ENCODE data around the gene NCK2.

Gene NCK2

GRCh38 chr2:105812180-105813044 is 67.7 kb downstream of the NCK2 start:
- no peak for DNase-seq (ENCODE audit: low read depth, low spot score)

- no peak for DNase-seq (ENCODE audit: low read depth, low spot score)
These were observed 68.3 kb downstream of the NCK2 start for GRCh38 chr2:105813045-105813315.

GRCh38 chr2:105813405-105813804 is 68.7 kb downstream of the NCK2 start:
- no peak for DNase-seq (ENCODE audit: low read depth, low spot score)

DNA sequence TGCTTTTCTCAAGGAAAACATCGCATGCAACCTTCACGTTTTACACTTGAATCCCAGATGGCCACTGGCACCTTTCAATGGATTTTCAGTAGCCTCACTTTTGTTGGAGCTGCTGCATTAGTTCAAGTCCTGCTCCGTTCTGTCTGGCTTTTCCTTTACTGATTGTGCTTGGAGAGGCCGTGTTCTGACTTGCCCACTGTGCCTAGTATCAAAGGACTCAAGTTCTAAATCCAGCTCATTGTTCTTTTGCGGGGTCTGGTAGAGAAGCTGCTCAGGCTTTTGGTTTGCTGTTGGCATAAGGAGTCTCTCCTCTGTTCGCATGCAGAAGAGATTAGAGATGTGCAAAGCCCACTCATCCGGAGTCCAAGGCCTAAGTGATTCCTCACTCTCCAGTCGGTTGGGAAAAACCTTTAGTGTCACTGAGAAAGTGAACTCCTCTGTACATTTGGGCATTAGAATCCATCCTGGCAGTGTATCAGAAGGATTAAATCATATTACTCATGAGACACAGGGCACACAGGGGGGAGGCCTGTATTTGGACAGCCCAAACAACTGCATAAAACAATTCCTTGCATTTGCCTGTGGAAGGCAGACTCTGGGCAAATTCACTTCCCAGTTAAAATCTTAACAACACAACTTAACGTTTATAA is 69.7 kb downstream of the NCK2 start:
- DNase-seq (ENCODE audit: low read depth, low spot score), result no peak

DNA sequence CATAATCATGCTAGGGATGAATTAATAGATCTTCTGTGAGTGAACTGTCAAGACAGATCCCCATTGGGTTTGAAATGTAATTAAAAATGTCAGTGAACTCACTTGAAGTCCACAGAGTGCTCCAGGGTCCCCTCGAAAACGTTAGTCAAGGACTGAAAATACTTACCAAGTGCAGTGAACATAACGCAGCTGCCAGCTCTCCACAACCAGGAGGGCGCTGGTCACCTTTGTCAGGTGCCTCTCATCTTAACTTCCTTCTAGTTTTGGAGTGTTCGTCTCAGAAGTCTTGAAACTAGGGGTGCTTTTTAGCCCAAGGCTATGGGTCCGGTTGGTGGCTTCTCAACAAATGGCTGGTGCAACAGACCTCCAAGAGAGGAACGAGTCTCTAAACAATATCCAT is 70.7 kb downstream of the NCK2 start:
- DNase-seq (ENCODE audit: low read depth, low spot score), result no peak

DNA sequence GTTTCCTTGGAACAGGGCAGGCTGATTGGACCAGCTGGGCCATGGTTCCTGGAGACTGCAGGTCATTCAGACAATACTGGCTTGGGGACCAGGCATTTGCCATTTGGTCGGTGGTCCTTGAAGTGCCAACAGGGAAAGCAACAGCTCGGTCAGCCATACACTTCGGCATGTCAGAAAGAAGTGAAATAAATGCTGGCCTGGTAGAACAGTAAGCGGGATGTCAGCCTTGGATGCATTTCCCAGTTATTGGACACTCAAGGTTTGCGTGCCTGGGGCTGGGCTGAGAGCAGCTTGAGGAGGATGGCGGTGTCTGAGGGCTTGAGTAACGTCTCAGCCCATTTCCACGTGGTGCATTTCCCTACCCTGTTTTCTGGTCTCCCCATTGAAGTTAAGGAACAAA is 75.4 kb downstream of the NCK2 start:
- no peak for DNase-seq (ENCODE audit: low read depth, low spot score)

GRCh38 chr2:105820691-105821090 is 76.0 kb downstream of the NCK2 start:
- no peak for DNase-seq (ENCODE audit: low read depth, low spot score)

- DNase-seq (ENCODE audit: low read depth, low spot score), result no peak
These were observed 76.9 kb downstream of the NCK2 start for GRCh38 chr2:105821428-105822125.

GRCh38 chr2:105822186-105822585 is 77.5 kb downstream of the NCK2 start:
- DNase-seq (ENCODE audit: low read depth, low spot score), result no peak

DNA sequence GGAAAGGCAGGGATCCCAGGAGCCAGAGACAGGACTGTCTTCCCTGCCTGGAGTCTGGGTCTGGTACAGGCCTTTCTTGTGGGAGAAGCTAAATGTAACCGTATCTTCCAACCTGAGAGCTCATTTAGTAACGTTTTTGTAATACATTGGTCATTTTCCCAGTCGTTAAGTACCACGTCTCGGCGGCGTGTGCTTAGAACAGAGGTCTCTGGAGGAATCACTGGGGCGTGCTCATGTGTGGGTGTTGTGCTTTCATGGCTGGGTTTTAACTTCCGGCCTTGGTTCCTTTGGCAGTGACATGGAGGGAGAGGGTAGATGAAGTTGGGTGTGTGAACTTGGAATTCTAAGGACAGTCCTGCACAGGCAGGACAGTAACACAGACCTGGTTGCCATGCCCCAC is 79.7 kb downstream of the NCK2 start:
- no peak for DNase-seq (ENCODE audit: low read depth, low spot score)

GRCh38 chr2:105827351-105828096 is 82.8 kb downstream of the NCK2 start:
- no peak for DNase-seq (ENCODE audit: low read depth, low spot score)

- DNase-seq (ENCODE audit: low read depth, low spot score), result no peak
These were observed 83.8 kb downstream of the NCK2 start for GRCh38 chr2:105828558-105828957.

DNA sequence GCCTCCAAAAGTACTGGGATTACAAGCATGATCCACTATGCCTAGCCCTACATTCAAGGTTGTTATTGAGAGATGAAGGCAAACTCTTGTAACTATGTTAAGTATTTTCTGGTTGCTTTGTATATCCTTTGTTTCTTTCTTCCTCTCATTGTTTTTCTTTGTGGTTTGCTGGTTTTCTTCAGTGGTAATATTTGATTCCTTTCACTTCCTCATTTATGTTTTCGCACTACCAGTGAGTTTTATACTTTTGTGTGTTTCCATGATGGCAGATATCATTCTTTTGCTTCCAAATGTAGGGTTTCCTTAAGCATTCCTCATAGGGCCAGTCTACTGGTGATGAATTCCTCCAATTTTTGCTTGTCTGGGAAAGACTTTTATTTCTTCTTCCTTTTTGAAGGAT is 90.2 kb downstream of the NCK2 start:
- no peak for DNase-seq (ENCODE audit: low read depth, low spot score)

- DNase-seq (ENCODE audit: low read depth, low spot score), result no peak
These were observed 91.6 kb downstream of the NCK2 start for GRCh38 chr2:105836341-105836740.

GRCh38 chr2:105836840-105837692 is 92.4 kb downstream of the NCK2 start:
- DNase-seq (ENCODE audit: low read depth, low spot score), result no peak

DNA sequence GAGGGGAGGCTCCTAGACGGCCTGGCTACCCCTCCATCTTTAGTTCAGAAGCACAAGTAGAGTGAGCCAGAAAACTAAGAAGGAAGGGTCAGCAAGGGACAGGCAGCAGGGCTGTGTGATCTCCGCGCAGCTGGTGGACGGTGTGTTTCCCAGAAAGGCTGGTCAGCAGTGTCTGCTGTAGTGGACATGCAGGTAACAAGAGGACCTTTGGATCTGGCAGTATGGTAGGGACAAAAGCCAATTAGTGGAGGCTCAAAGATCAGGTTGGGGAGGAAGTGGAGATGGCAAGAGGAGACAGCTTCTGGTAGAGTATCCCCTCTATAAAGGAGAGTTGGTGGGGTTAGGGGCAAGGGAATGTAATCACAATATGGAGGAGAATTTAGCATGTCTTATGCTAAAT is 95.1 kb downstream of the NCK2 start:
- no peak for DNase-seq (ENCODE audit: low read depth, low spot score)

- DNase-seq (ENCODE audit: low read depth, low spot score), result no peak
These were observed 96.2 kb downstream of the NCK2 start for GRCh38 chr2:105840933-105841332.

GRCh38 chr2:105841551-105841950 is 96.8 kb downstream of the NCK2 start:
- DNase-seq (ENCODE audit: low read depth, low spot score), result no peak

- DNase-seq (ENCODE audit: low read depth, low spot score), result no peak
These were observed 97.8 kb downstream of the NCK2 start for GRCh38 chr2:105842555-105842954.

DNA sequence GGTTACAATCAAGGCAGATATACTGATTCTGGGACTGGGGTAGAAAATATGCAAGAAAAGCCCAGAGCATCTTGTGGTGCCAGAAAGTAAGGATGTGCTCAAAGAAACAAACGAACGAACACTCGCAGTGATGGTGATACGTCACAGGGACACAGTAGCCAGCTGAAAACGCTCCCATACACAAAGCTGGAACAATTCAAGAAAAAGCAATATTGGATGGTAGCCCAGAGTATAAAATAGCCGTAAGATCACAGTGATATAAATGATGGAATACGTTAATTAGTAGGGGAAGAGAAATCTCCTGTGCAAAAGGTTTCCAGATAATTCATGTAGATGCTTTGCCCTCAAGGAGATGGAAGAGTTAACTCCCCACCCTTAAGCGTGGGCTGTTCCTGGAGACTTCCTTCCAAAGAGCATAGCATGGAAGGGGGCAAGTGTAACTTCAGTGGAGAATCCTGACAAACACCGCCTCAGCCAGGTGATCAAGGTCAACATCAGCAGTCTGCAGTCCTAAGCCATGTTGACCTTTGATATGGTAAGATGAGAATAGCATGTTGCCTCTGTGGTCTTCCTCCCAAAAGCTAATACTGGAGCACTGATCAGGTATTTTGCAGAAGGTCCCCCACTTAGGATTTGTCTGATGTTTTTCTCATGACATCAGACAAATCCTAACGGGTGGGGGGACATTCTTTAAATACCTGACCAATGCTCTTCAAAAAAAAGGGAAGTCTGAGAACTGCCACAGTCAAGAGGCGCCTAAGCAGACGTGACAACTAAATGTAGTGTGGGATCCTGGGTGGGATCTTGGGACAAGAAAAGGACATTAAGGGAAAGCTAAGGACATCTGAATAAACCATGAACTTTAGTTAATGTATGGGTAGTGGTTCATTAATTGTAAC is 99.0 kb downstream of the NCK2 start:
- no peak for DNase-seq (ENCODE audit: low read depth, low spot score)

Data from brain pericyte (primary cell).